ENCODE measurements around the gene LARP1.
A peak's percentile ranks its signal among the peaks of the same experiment; 100 is the strongest.

LARP1 gene

GRCh38 chr5:154794525-154795234 lies 39.5 kb downstream of the LARP1 start:
- TF ChIP-seq CTCF (conservative IDR thresholded peaks at IDR 0.05; ENCODE audit: low read depth, low read length), result no peak
- peak; percentile 74 for DNase-seq (ENCODE audit: low read depth)
- no peak overlapping the region for H3K4me3 ChIP-seq (ENCODE audit: low read depth, low read length)

GRCh38 chr5:154795235-154795596 lies 40.0 kb downstream of the LARP1 start:
- TF ChIP-seq CTCF (conservative IDR thresholded peaks at IDR 0.05; ENCODE audit: low read depth, low read length), result no peak
- DNase-seq (ENCODE audit: low read depth), result no peak
- no peak overlapping the region for H3K4me3 ChIP-seq (ENCODE audit: low read depth, low read length)

- peak; percentile 22 for DNase-seq (ENCODE audit: low read depth)
- no peak overlapping the region for H3K4me3 ChIP-seq (ENCODE audit: low read depth, low read length)
- TF ChIP-seq CTCF (conservative IDR thresholded peaks at IDR 0.05; ENCODE audit: low read depth, low read length), result no peak
Observed at GRCh38 chr5:154797762-154798161, 42.6 kb downstream of the LARP1 start.

- TF ChIP-seq CTCF (conservative IDR thresholded peaks at IDR 0.05; ENCODE audit: low read depth, low read length), result no peak
- DNase-seq (ENCODE audit: low read depth), result no peak
- H3K4me3 ChIP-seq (ENCODE audit: low read depth, low read length), result no peak overlapping the region
Observed at GRCh38 chr5:154800582-154800981, 45.4 kb downstream of the LARP1 start.

- no peak overlapping the region for H3K4me3 ChIP-seq (ENCODE audit: low read depth, low read length)
- peak; percentile 77 for DNase-seq (ENCODE audit: low read depth)
- no peak for TF ChIP-seq CTCF (conservative IDR thresholded peaks at IDR 0.05; ENCODE audit: low read depth, low read length)
Observed at GRCh38 chr5:154801083-154801482, 45.9 kb downstream of the LARP1 start.

GRCh38 chr5:154802050-154802449 lies 46.9 kb downstream of the LARP1 start:
- no peak for TF ChIP-seq CTCF (conservative IDR thresholded peaks at IDR 0.05; ENCODE audit: low read depth, low read length)
- H3K4me3 ChIP-seq (ENCODE audit: low read depth, low read length), result no peak overlapping the region
- no peak for DNase-seq (ENCODE audit: low read depth)

GRCh38 chr5:154806176-154806575 lies 51.0 kb downstream of the LARP1 start:
- H3K4me3 ChIP-seq (ENCODE audit: low read depth, low read length), result no peak overlapping the region
- no peak for DNase-seq (ENCODE audit: low read depth)
- no peak for TF ChIP-seq CTCF (conservative IDR thresholded peaks at IDR 0.05; ENCODE audit: low read depth, low read length)
